Fibroblast of peridontal ligament (primary cell): ENCODE results near the gene ZP1.
A peak's percentile ranks its signal among the peaks of the same experiment; 100 is the strongest.
"Not testable (repeated sequence)": the region's sequence is repeated elsewhere in the genome, so short reads cannot be mapped to it uniquely, and the experiment has no call there.

ENCODE experiments used
- DNase-seq: peaks from one replicate; pipeline ENCODE4 v3.0.0-alpha.2; 2010; ENCODE audit errors: extremely low read depth

Gene ZP1, protein sequence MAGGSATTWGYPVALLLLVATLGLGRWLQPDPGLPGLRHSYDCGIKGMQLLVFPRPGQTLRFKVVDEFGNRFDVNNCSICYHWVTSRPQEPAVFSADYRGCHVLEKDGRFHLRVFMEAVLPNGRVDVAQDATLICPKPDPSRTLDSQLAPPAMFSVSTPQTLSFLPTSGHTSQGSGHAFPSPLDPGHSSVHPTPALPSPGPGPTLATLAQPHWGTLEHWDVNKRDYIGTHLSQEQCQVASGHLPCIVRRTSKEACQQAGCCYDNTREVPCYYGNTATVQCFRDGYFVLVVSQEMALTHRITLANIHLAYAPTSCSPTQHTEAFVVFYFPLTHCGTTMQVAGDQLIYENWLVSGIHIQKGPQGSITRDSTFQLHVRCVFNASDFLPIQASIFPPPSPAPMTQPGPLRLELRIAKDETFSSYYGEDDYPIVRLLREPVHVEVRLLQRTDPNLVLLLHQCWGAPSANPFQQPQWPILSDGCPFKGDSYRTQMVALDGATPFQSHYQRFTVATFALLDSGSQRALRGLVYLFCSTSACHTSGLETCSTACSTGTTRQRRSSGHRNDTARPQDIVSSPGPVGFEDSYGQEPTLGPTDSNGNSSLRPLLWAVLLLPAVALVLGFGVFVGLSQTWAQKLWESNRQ

DNA sequence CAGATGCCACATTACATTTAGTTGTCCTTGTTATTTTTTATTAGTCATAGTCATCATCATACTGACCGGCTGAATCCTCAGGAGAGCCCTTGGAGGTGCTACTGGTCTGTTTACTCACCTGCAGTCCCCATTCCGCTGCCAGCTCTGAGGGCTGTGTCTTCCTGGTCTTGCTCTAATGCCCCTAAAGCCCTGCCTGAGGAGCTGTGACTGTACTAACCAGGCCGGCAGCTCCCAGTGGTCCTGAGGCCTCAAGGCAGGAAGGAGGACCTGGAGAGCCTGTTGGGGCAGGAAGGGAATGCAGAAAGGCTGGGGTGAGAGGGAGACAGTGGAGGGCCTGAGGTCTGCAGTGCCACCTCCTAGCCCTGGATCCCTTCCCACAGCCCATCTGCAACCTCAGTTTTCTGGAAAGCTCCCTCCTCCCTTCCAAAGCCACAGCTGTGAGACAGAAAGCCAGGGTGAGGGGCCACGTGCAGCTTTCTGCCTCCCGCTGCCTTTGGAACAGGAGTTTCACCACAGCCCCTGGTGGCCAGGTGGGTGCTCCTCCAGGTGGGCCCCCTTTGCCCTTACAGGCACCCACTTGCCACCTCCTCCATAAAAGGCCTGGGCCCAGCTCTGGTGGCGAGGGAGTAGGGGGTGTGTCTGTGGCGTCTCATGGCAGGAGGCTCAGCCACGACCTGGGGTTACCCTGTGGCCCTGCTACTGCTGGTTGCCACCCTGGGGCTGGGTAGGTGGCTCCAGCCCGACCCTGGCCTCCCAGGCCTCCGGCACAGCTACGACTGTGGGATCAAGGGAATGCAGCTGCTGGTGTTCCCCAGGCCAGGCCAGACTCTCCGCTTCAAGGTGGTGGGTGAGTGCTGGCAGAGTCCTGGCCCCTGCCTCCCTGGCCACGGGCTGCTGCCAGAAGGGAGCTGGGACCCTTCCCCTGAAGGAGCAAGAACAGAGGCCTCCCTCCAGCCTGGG lies at the start of gene ZP1:
TSS of gene ZP1 (plus strand) at position 632 of the 960 bp plus-strand sequence. CDS start at position 652, 20 bp downstream.
- DNase-seq: no peak

DNA sequence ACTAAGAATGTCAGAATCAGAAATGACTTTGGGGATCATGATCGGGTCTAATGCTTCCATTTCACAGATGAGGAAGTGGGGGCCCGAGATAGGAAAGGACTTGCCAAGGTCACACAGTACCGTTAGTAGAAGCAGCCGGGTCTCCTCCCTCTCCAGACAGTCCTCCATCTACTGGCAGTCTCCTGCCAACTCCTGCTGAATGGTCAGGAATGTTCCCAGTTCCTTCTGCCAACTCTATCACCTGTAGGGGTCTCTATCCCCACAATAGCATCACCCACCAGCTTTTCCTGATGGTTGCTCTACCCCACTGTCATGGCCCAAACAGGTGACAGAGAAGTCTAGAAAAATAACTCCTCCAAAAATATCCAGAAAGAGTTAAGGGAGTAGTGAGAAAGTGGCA lies 49.3 kb upstream of the ZP1 start:
- no peak for DNase-seq

- DNase-seq: no peak
Observed at GRCh38 chr11:60821827-60822599, 45.3 kb upstream of the ZP1 start.

DNA sequence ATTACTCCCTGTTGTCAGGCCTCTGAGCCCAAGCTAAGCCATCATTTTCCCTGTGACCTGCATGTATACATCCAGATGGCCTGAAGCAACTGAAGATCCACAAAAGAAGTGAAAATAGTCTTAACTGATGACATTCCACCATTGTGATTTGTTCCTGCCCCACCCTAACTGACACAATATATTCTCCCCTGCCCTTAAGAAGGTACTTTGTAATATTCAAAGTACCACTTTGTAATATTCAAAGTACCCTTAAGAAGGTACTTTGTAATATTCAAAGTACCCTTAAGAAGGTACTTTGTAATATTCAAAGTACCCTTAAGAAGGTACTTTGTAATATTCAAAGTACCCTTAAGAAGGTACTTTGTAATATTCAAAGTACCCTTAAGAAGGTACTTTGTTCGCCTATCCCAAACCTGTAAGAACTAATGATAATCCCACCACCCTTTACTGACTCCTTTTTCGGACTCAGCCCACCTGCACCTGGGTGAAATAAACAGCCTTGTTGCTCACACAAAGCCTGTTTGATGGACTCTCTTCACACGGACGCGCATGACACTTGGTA lies 43.5 kb upstream of the ZP1 start:
- not testable (repeated sequence) for DNase-seq

- no peak for DNase-seq
Observed at GRCh38 chr11:60825118-60825517, 42.2 kb upstream of the ZP1 start.

- no peak for DNase-seq
Observed at GRCh38 chr11:60825790-60826189, 41.6 kb upstream of the ZP1 start.

GRCh38 chr11:60830478-60831142 lies 36.7 kb upstream of the ZP1 start:
- DNase-seq: no peak

DNA sequence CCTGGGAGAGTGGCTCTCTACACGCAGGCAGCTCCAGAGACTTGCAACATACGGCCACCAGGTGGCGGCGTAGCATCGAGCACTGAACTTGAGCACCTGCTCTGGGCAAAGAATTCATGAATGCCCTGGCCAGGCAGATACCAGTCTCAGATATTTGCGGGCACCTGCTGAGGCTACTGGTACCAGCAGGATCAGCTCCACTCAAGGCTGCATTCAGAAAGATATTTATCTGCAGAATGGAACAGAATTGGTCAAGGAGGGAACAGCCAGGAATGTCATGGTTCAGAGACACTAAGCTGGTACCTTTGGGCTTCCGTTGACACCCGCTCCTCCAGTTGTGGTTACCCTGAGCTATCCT lies 36.2 kb upstream of the ZP1 start:
- DNase-seq: peak; percentile 78

DNA sequence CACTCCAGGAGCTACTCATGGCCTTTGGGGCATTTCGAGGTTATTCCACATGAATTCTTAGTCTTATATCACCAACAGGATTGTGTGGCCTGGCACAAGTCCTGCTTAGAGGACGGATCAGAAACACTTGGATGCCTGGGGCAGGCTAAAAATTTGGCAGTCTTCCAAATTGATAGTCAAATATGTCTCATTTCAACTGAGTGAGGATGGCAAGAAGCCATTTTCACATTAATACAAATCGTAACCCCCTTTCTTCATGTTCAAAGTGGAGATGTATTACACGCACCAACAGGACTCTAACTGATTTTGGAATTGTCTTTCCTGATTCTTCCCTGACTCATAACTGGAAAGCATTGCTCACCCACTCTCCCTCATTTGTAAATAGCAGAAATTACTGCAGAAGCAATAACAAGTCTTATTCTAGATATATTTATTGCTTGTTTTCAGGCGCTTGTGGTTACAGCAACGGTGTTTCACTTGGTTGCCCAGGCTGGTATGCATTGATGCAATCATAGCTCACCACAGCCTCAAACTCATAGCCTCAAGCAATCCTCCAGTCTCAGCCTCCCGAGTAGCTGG lies 35.8 kb upstream of the ZP1 start:
- peak; percentile 61 for DNase-seq

- DNase-seq: no peak
Observed at GRCh38 chr11:60834742-60835533, 32.4 kb upstream of the ZP1 start.

DNA sequence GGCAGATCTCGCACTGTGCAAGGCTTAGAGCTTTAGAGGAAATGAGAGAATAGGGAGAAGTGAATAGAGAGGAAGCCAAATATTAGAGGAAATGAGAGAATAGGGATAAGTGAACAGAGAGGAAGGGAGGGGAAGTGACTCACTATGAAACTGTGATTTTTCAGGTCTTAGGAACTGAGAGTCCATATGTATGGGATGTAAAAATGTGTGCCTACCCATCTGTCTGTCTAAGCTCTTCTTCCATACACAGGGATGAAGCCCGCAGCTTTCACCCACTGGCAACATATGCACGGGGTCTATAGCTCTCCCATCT lies 31.9 kb upstream of the ZP1 start:
- DNase-seq: no peak

DNA sequence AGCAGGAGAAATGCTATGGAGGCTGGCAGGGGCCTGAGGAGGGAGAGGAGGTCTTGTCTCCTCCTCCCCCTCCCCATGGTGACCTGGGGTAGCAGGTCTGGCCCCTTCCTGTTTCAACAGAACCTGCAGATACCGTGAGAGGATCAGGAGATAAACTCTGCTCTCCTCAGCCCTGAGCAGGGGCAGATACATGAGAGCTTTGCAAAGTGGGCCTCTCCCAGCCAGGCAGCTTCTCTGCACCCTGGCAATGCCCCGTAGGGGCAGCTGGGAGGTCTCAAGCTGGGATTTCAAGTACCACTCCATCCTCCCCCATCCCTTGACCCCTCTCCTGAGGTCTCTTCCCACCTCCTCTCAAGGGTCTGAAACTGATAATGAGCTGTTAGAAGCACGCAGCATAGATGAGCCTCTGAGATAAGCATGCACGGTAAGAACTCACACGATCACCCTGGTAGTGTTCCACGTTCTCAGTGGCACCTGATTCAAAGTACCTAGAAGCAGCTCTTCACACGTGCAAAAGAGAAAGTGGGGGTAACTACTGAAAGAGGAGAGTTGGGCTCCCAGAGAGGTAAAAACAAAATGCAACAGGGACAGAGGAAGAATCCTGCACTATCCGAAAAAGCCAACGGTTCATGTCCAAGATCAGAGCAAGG lies 30.4 kb upstream of the ZP1 start:
- no peak for DNase-seq

DNA sequence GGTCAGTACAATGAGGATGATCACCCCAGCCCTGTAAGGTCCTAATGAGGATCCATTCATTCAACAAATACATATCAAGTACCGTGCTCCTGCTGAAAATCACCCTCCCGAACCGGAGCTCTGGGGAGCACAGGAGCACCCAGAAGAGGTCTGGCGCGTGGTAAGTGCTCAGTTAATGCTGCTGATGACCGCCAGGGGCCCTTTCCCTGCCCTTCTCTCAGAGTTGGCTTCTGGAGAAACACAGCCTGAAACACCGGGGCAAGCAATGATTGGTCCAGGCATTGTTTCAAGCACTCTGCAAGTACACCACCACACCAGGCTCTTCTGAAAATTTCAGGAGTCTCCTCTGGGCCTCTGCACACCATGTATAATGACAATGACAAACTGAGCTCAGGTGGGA lies 29.2 kb upstream of the ZP1 start:
- DNase-seq: no peak

- peak; percentile 97 for DNase-seq
Observed at GRCh38 chr11:60840470-60841430, 26.6 kb upstream of the ZP1 start.

GRCh38 chr11:60841797-60842667 lies 25.3 kb upstream of the ZP1 start, which contains the start of gene CCDC86:
CCDC86 (plus strand) TSS chr11:60842113; CDS start chr11:60842125, 12 bp downstream.
- DNase-seq: peak; percentile 94

DNA sequence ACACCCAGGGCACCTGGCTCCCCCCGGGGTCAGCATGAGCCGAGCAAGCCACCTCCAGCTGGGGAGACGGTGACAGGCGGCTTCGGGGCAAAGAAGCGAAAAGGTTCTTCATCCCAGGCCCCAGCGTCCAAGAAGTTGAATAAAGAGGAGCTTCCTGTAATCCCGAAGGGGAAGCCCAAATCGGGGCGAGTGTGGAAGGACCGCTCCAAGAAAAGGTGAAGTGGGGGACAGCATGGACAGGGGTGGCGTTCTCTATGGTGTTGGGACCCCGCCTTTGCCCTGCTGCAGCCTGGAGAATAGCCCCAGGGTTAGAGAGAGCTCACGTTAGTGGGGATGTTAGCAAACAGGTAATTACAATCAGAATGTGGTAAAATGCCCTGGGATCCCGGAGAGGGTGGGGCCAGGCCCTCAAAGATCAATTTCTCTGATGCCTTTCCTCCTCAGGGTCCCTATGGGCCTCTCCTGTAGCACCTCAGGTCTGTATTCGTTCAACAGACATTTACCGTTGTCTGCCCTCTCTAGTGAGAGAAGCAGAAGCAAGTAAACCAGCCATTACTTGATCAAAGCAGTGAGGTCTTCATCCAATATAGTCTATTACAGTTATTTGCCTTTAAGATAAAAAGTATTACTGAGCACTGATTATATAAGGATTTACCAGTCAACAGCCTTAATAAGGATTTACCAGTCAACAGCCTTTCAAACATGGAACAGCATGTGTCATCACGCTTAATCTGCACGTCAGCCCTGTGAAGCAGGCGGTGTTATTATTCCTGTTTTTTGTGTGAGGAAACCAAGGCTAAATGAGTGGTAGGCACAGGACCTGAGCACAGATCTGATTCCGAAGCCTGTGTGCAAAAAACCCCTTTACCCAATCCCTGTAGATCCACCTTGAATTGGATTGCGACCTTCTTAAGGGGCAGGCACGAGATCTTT lies 24.4 kb upstream of the ZP1 start:
- DNase-seq: no peak
